Lower leg skin (tissue), 4 donors: ENCODE data around the gene CACYBP. TPM values are rescaled to one million over a fixed set of nuclear protein-coding genes. Genes with fewer than 3 reads are reported as not detected.
"Not testable (repeated sequence)": the region's sequence is repeated elsewhere in the genome, so short reads cannot be mapped to it uniquely, and the experiment has no call there.

Source experiments
- DNase-seq, 2 donors: peaks; one replicate each; pipeline ENCODE4 v3.0.0-alpha.2; 2019; ENCODE audit warnings: low spot score in 2 of 2
- H3K4me3 ChIP-seq: fragments of 200-600 bp; sonication (generic); 2 replicates; pipeline ENCODE4 v1.5.1; 2017; ENCODE audit warnings: mild to moderate bottlenecking, low read depth; ENCODE audit not compliant: poor library complexity, severe bottlenecking
- POLR2A ChIP-seq, 2 donors: fragments of 450-650 bp; IDR thresholded peaks; one replicate each; pipeline ENCODE4 v1.6.1; 2016 to 2017; ENCODE audit warnings: antibody characterized with exemption in 2 of 2, mild to moderate bottlenecking in 1 of 2, moderate library complexity in 1 of 2
- WGBS, 2 donors: methylation state at CpG; one replicate each; pipeline ENCODE4 v1.1.5; 2018; 5-methylcytosine and 5-hydroxymethylcytosine counted together
- intact Hi-C: fragments of 100-400 bp; cut with DNase I; formaldehyde crosslinking; loops from one replicate; pipeline ENCODE4 v1.15.0; 2023; ENCODE audit warnings: low total_unique reads
- total RNA-seq, 4 donors: library from RNA; depleted of rRNA; stranded (reverse); fragments of >200 nt; gene quantifications; one replicate each; pipeline ENCODE4 v1.1.0, GENCODE V29; 2016
- TF ChIP-seq, protein P1 (sequence below), 3 donors: fragments of 450-650 bp; IDR thresholded peaks; one replicate each; pipeline ENCODE4 v1.5.1; 2016; ENCODE audit warnings: antibody characterized with exemption in 3 of 3, mild to moderate bottlenecking in 3 of 3, moderate library complexity in 2 of 3

Gene CACYBP
- total RNA-seq, 4 donors from 2014 or later: 53.4 to 80.9 (median 57.9) TPM

DNA sequence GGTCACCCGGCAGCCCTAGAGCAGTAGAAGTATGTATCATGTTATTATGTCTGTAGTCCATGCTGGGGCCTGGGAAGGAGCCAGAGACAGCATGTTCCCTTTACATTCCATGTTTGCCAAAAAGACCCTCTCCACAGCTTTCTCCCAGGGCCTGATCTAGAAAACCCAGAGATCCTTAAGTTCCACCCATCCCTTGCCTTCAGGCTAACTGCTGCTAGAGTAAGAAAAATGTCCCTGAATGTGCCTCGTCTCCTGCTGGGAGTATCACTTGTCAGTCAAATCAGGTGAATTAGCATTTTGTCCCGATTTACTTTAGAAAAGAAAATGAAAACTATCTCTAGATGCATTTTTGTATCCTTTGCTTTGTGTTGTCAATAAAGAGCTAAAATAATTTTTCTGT lies 36.7 kb downstream of the CACYBP start:
- no peak overlapping the region for H3K4me3 ChIP-seq
- 56 to 65% methylated on average over 3 of the region's 3 CpGs for WGBS, 2 donors
- no peak for TF ChIP-seq POLR2A (IDR thresholded peaks at IDR 0.05)
- TF ChIP-seq, protein P1, sequence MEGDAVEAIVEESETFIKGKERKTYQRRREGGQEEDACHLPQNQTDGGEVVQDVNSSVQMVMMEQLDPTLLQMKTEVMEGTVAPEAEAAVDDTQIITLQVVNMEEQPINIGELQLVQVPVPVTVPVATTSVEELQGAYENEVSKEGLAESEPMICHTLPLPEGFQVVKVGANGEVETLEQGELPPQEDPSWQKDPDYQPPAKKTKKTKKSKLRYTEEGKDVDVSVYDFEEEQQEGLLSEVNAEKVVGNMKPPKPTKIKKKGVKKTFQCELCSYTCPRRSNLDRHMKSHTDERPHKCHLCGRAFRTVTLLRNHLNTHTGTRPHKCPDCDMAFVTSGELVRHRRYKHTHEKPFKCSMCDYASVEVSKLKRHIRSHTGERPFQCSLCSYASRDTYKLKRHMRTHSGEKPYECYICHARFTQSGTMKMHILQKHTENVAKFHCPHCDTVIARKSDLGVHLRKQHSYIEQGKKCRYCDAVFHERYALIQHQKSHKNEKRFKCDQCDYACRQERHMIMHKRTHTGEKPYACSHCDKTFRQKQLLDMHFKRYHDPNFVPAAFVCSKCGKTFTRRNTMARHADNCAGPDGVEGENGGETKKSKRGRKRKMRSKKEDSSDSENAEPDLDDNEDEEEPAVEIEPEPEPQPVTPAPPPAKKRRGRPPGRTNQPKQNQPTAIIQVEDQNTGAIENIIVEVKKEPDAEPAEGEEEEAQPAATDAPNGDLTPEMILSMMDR (IDR thresholded peaks at IDR 0.05): no peak
- intact Hi-C loops: no loop called here
- DNase-seq: no peak

DNA sequence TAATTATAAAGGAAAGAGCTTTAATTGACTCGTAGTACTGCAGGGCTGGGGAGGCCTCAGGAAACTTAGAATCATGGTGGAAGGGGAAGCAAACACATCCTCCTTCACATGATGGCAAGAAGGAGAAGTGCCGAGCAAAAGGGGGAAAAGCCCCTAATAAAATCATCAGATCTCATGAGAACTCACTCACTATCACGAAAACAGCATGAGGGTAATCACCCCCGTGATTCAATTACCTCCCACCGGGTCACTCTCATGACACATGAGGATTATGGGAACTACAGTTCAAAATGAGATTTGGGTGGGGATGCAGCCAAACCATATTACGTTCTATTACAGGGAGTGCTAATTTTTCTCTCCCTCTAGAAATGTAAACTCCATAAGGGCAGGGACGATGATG lies 37.7 kb downstream of the CACYBP start:
- TF ChIP-seq, protein P1 (IDR thresholded peaks at IDR 0.05): no peak
- TF ChIP-seq POLR2A (IDR thresholded peaks at IDR 0.05): no peak
- intact Hi-C loops: no loop called here
- WGBS, 2 donors: 78 to 80% methylated on average over 7 of the region's 7 CpGs
- H3K4me3 ChIP-seq: no peak overlapping the region
- DNase-seq: no peak

DNA sequence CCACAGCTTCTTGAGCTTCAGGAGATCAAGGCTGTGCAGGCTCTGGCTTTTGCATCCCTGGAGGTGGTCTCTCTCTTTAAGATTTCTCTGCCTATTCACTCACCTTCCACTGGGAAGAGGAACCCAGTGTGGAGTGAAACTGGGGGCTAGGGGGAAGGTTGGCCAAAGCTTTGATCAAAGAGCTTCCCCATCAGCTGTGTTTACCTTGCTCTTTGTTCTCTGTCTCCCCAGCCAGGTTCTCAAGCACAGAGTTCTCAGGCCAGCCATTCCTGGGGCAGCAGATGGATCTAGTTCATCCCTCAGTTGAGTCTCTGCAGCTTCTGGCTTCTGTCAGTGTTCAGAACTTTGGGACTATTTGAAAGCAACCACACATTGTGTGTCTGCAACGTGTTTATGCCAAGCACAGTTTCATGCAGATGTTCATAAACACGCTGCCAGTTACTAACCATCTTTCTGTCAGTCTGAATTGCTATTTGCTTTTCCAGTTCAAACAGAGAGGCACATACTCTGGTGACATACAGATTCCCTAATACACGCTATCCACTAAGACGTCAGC lies 40.7 kb downstream of the CACYBP start:
- TF ChIP-seq POLR2A (IDR thresholded peaks at IDR 0.05): no peak
- TF ChIP-seq, protein P1 (IDR thresholded peaks at IDR 0.05): no peak
- no peak for DNase-seq
- intact Hi-C loops: no loop called here
- 53 to 58% methylated on average over 4 of the region's 4 CpGs for WGBS, 2 donors
- no peak overlapping the region for H3K4me3 ChIP-seq

DNA sequence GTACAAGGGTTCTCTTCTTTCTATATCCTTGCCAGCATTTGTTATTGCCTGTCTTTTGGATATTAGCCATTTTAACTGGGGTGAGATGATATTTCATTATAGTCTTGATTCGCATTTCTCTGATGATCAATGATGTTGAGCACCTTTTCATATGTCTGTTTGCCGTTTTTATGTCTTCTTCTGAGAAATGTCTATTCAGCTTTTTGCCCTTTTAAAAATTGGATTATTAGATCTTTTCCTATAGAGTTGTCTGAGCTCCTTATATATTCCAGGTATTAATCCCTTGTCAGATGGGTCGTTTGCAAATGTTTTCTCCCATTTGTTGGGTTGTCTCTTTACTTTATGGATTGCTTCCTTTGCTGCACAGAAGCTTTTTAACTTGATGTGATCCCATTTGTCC lies 42.9 kb downstream of the CACYBP start:
- H3K4me3 ChIP-seq: no peak overlapping the region
- DNase-seq: no peak
- WGBS, 2 donors: 78 to 81% methylated on average over 3 of the region's 3 CpGs
- no peak for TF ChIP-seq POLR2A (IDR thresholded peaks at IDR 0.05)
- TF ChIP-seq, protein P1 (IDR thresholded peaks at IDR 0.05): no peak
- intact Hi-C loops: no loop called here

DNA sequence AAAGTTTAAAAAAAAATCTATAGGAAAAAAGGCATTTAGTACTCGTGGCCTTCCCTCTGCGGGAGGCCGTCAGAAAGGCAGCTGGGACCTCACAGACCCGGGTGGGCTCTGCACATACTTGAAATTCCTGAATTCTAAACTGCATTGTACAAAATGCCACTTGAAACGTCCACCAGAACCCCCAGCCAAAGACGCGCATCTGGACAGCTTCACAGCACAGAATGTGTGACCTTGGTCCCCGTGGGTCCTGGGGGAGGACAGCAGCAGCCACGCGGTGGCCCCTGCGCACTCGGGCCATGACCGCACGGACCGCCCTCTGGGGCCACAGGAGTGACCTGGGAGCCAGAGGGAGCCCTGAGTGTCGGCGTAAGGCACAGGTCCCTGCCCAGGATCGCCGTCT lies 44.1 kb downstream of the CACYBP start:
- WGBS, 2 donors: 69 to 73% methylated on average over 19 of the region's 19 CpGs
- H3K4me3 ChIP-seq: no peak overlapping the region
- intact Hi-C loops: no loop called here
- no peak for DNase-seq
- TF ChIP-seq, protein P1 (IDR thresholded peaks at IDR 0.05): no peak
- no peak for TF ChIP-seq POLR2A (IDR thresholded peaks at IDR 0.05)

DNA sequence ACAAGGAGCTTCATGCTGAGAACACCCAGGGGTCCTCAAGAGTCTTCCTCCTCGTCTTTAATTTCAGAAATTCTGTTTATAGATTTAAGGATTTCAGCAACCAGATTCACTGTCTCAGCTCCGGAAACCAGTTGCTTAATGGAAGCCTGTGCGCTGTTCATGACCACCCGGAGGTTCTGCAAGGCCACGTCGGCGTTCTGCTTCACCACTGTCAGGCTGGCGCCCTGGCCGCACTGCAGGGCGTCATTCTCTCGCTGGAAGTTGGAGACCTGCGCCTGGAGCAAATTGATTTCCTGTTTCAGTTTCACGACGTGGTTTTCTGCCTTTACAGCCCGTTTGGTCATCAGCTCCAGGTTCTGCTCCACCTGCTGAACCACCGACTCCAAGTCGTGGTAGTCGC lies 44.8 kb downstream of the CACYBP start:
- intact Hi-C loops, H3K4me3 ChIP-seq, DNase-seq: not testable (repeated sequence)
- 86 to 88% methylated on average over 18 of the region's 18 CpGs for WGBS, 2 donors
